ENCODE results near the gene DAB1. TPM values are rescaled to one million over a fixed set of nuclear protein-coding genes. Genes with fewer than 3 reads are reported as not detected.

DAB1 gene
- total and polyA plus RNA-seq, 2 of the 8 experiments (the other 6 are each of a cell fraction or from before 2014, with no cell fraction given), result 4.4 to 11.8 TPM

- peaks cover 4% of the 10 kb centered on the region for H3K79me1 ChIP-seq (ENCODE audit: low read depth, low read length)
- 97% methylated on average over 7 of the region's 7 CpGs; no CpG with 5 or more reads in 1 of the 2 experiments for WGBS, 2 experiments (ENCODE audit: extremely low coverage in 1 of 2, insufficient coverage in 1 of 2, insufficient read length in 1 of 2, insufficient replicate concordance in 2 of 2, low coverage in 1 of 2, low lambda C conversion rate in 2 of 2, missing lambda C conversion rate in 1 of 2)
Measured at GRCh38 chr1:57344265-57344664, 79.6 kb downstream of the DAB1 start.

More at GRCh38 chr1:57344265-57344664, 79.6 kb downstream of the DAB1 start:
- H2BK15ac ChIP-seq (ENCODE audit: low read length), result no peak overlapping the region
- no peak overlapping the region for H3K14ac ChIP-seq (ENCODE audit: insufficient read length)
- no peak overlapping the region for H4K91ac ChIP-seq (replicated peaks; ENCODE audit: insufficient read length, low read length)
- no peak for TF ChIP-seq POLR2AphosphoS5 (IDR thresholded peaks at IDR 0.05; ENCODE audit: low read depth, low read length)
- TF ChIP-seq TCF12 (IDR thresholded peaks at IDR 0.05; ENCODE audit: low read depth, low read length), result no peak
- TF ChIP-seq TAF1 (IDR thresholded peaks at IDR 0.05; ENCODE audit: low read depth, low read length), result no peak
- TF ChIP-seq HDAC2 (IDR thresholded peaks at IDR 0.05; ENCODE audit: borderline replicate concordance in 1 of 2, low read depth in 2 of 2, low read length in 2 of 2), result no peak
- TF ChIP-seq TAF7 (optimal IDR thresholded peaks at IDR 0.05; ENCODE audit: borderline replicate concordance, low read depth, low read length), result no peak
- TF ChIP-seq CHD1 (IDR thresholded peaks at IDR 0.05; ENCODE audit: low read depth, low read length), result no peak
- no peak overlapping the region for H4K5ac ChIP-seq (ENCODE audit: insufficient read length, low read depth, low read length)
- H2BK120ac ChIP-seq (replicated peaks; ENCODE audit: low read depth, low read length), result no peak overlapping the region
- H3K79me2 ChIP-seq (ENCODE audit: control insufficient read depth in 1 of 2, insufficient read depth in 2 of 2, low read length in 2 of 2), result no peaks in the 10 kb centered on the region
- no peak overlapping the region for H3K23ac ChIP-seq (ENCODE audit: insufficient read length)
- POLR2A ChIA-PET (ENCODE audit: partially characterized antibody), result no interaction called here
- no peak overlapping the region for H2BK12ac ChIP-seq (ENCODE audit: low read depth, low read length)
- H2AK5ac ChIP-seq (ENCODE audit: low read depth, low read length), result no peak overlapping the region
- no peaks in the 10 kb centered on the region for H3K36me3 ChIP-seq (ENCODE audit: control insufficient read depth in 2 of 4, insufficient read depth in 4 of 4, low read length in 3 of 4)
- H3K56ac ChIP-seq (replicated peaks; ENCODE audit: insufficient read length, low read depth, low read length), result no peak overlapping the region
- H3K9ac ChIP-seq (replicated peaks in 1 of 4; ENCODE audit: extremely low read depth in 1 of 4, low read depth in 3 of 4, low read length in 3 of 4), result no peak overlapping the region
- H3K27ac ChIP-seq (ENCODE audit: low read depth, low read length), result no peak overlapping the region
- FAIRE-seq, result no peak
- H3K18ac ChIP-seq (ENCODE audit: extremely low read depth, low read length), result no peak overlapping the region
- DNase-seq (ENCODE audit: low read depth in 1 of 2, low spot score in 2 of 2), result no peak
- H2BK20ac ChIP-seq (ENCODE audit: low read length), result no peak overlapping the region
- H2BK5ac ChIP-seq (ENCODE audit: low read depth, low read length), result no peak overlapping the region
- H4K20me1 ChIP-seq (replicated peaks in 1 of 2; ENCODE audit: control insufficient read depth in 1 of 2, insufficient read depth in 2 of 2, low read length in 2 of 2), result peaks cover 0 to 1% of the 10 kb centered on the region in 2 experiments
- no peak overlapping the region for H3K4me2 ChIP-seq (ENCODE audit: insufficient read depth in 1 of 2, low read depth in 2 of 2, low read length in 2 of 2)
- H2AFZ ChIP-seq (ENCODE audit: low read length), result no peak overlapping the region
- H3K4me1 ChIP-seq (replicated peaks in 1 of 4; ENCODE audit: control insufficient read depth in 3 of 4, insufficient read depth in 4 of 4, low read length in 3 of 4), result no peaks in the 10 kb centered on the region; a peak in 1 of 7 replicates
- no peak overlapping the region for H3K4ac ChIP-seq (replicated peaks; ENCODE audit: insufficient read length, low read depth, low read length)
- no peak overlapping the region for H3K4me3 ChIP-seq (ENCODE audit: extremely low read depth in 1 of 4, insufficient read depth in 2 of 4, low read depth in 3 of 4, low read length in 4 of 4)
- H4K8ac ChIP-seq (ENCODE audit: extremely low read depth, insufficient read depth, low read length), result no peak overlapping the region
- CTCF ChIA-PET (ENCODE audit: partially characterized antibody), result interaction anchor here (1.1 to 1.8 kb wide), 2 partner anchors 18 to 104 kb away, joined by 3 to 4 read pairs; no protein-coding TSS in a partner anchor
- H3K9me3 ChIP-seq (ENCODE audit: insufficient read depth in 2 of 2, low read depth in 1 of 2, low read length in 1 of 2), result no peaks in the 10 kb centered on the region
- no peaks in the 10 kb centered on the region for H3K23me2 ChIP-seq (ENCODE audit: low read depth, low read length)
- H3K27me3 ChIP-seq (replicated peaks in 1 of 4; ENCODE audit: control insufficient read depth in 3 of 4, extremely low read depth in 1 of 4, insufficient read depth in 3 of 4, low read length in 3 of 4), result no peaks in the 10 kb centered on the region

Measured in H1 (cell line).